ENCODE results near the gene GIMAP2. TPM values are rescaled to one million over a fixed set of nuclear protein-coding genes. Genes with fewer than 3 reads are reported as not detected.

GIMAP2 gene
- total RNA-seq, 1 donor from 2014 or later, result 0.54 TPM

DNA sequence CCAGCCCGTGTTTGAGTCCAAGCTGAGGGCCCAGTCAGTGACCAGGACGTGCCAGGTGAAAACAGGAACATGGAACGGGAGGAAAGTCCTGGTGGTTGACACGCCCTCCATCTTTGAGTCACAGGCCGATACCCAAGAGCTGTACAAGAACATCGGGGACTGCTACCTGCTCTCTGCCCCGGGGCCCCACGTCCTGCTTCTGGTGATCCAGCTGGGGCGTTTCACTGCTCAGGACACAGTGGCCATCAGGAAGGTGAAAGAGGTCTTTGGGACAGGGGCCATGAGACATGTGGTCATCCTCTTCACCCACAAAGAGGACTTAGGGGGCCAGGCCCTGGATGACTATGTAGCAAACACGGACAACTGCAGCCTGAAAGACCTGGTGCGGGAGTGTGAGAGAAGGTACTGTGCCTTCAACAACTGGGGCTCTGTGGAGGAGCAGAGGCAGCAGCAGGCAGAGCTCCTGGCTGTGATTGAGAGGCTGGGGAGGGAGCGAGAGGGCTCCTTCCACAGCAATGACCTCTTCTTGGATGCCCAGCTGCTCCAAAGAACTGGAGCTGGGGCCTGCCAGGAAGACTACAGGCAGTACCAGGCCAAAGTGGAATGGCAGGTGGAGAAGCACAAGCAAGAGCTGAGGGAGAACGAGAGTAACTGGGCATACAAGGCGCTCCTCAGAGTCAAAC, 56.9 kb downstream of the GIMAP2 start:
- DNase-seq (ENCODE audit: low read depth), result no peak
- H3K36me3 ChIP-seq (ENCODE audit: control insufficient read depth, insufficient read depth, low read length), result no peaks in the 10 kb centered on the region
- no peak overlapping the region for H3K4me3 ChIP-seq (ENCODE audit: low read depth, low read length)
- TF ChIP-seq, protein P1, sequence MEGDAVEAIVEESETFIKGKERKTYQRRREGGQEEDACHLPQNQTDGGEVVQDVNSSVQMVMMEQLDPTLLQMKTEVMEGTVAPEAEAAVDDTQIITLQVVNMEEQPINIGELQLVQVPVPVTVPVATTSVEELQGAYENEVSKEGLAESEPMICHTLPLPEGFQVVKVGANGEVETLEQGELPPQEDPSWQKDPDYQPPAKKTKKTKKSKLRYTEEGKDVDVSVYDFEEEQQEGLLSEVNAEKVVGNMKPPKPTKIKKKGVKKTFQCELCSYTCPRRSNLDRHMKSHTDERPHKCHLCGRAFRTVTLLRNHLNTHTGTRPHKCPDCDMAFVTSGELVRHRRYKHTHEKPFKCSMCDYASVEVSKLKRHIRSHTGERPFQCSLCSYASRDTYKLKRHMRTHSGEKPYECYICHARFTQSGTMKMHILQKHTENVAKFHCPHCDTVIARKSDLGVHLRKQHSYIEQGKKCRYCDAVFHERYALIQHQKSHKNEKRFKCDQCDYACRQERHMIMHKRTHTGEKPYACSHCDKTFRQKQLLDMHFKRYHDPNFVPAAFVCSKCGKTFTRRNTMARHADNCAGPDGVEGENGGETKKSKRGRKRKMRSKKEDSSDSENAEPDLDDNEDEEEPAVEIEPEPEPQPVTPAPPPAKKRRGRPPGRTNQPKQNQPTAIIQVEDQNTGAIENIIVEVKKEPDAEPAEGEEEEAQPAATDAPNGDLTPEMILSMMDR (IDR thresholded peaks at IDR 0.05; ENCODE audit: insufficient read depth, low read length, poor library complexity, severe bottlenecking), result no peak
- no peaks in the 10 kb centered on the region for H3K27me3 ChIP-seq (ENCODE audit: control insufficient read depth, insufficient read depth, low read length)

Other genes with a start within 250 kb of the GIMAP2 start
- not detected in 2 replicates for gene GIMAP8, start 235.1 kb upstream of the GIMAP2 start, total RNA-seq
- not detected in 2 replicates for gene GIMAP7, start 170.8 kb upstream of the GIMAP2 start, total RNA-seq
- 0.13 TPM in 1 of 2 replicates, not detected in the other for gene GIMAP4, start 118.3 kb upstream of the GIMAP2 start, total RNA-seq
- gene GIMAP6, start 53.3 kb upstream of the GIMAP2 start, total RNA-seq, result 0.34 TPM in 1 of 2 replicates, not detected in the other
- not detected in 2 replicates for gene GIMAP1, start 30.9 kb downstream of the GIMAP2 start, total RNA-seq
- gene GIMAP5, start 51.7 kb downstream of the GIMAP2 start, total RNA-seq, result 0.17 TPM in 1 of 2 replicates, not detected in the other
- 15.8 and 17.5 TPM in 2 replicates for gene TMEM176B, start 114.7 kb downstream of the GIMAP2 start, total RNA-seq
- 13.3 and 18.9 TPM in 2 replicates for gene TMEM176A, start 115.1 kb downstream of the GIMAP2 start, total RNA-seq
- gene AOC1, start 166.8 kb downstream of the GIMAP2 start, total RNA-seq, result 0.68 and 1.0 TPM in 2 replicates